Smooth muscle cell (in vitro differentiated cells): Measurements from ENCODE around the gene SIAH2. TPM values are rescaled to one million over a fixed set of nuclear protein-coding genes. Genes with fewer than 3 reads are reported as not detected.

ENCODE experiments used
- DNase-seq: peaks from one replicate; lab custom pipeline; 2025; ENCODE audit not compliant: unreplicated experiment; lab: John Stamatoyannopoulos, UW
- H2AFZ ChIP-seq: fragments of 200-600 bp; sonication (generic); 2 replicates; pipeline ENCODE4 v1.6.0; 2016; ENCODE audit warnings: antibody characterized with exemption, low read depth, mild to moderate bottlenecking
- H3F3A ChIP-seq: fragments of 200-600 bp; sonication (generic); 2 replicates; pipeline ENCODE4 v1.6.0; 2017; ENCODE audit warnings: antibody characterized with exemption, low read depth
- H3K27ac ChIP-seq: fragments of 200-600 bp; sonication (generic); 2 replicates; pipeline ENCODE4 v1.5.1; 2016; ENCODE audit warnings: low read depth, mild to moderate bottlenecking
- H3K27me3 ChIP-seq: fragments of 200-600 bp; sonication (generic); 2 replicates; pipeline ENCODE4 v1.6.1; 2016; ENCODE audit warnings: low read depth, mild to moderate bottlenecking
- H3K36me3 ChIP-seq: fragments of 200-600 bp; sonication (generic); 2 replicates; pipeline ENCODE4 v1.5.1; 2016; ENCODE audit warnings: low read depth
- H3K4me1 ChIP-seq: fragments of 200-600 bp; sonication (generic); 2 replicates; pipeline ENCODE4 v1.5.1; 2016; ENCODE audit warnings: low read depth
- H3K4me2 ChIP-seq: fragments of 200-600 bp; sonication (generic); 2 replicates; pipeline ENCODE4 v1.6.0; 2016; ENCODE audit warnings: mild to moderate bottlenecking
- H3K4me3 ChIP-seq: fragments of 200-600 bp; sonication (generic); 2 replicates; pipeline ENCODE4 v1.5.1; 2016; ENCODE audit warnings: mild to moderate bottlenecking
- H3K79me2 ChIP-seq: fragments of 200-600 bp; sonication (generic); 2 replicates; pipeline ENCODE4 v1.6.0; 2016; ENCODE audit warnings: low read depth, mild to moderate bottlenecking
- H3K9ac ChIP-seq: fragments of 200-600 bp; sonication (generic); 2 replicates; pipeline ENCODE4 v1.6.0; 2016; ENCODE audit warnings: low read depth
- H3K9me3 ChIP-seq: fragments of 200-600 bp; sonication (generic); replicated peaks from 2 replicates; pipeline ENCODE4 v1.5.1; 2016; ENCODE audit warnings: low read depth
- H4K20me1 ChIP-seq: fragments of 200-600 bp; sonication (generic); 2 replicates; pipeline ENCODE4 v1.6.0; 2016; ENCODE audit warnings: low read depth
- WGBS: methylation state at CpG from one replicate; pipeline ENCODE4 v1.1.7; 2016; ENCODE audit warnings: low lambda C conversion rate; 5-methylcytosine and 5-hydroxymethylcytosine counted together
- polyA plus RNA-seq: library from polyadenylated mRNA; unstranded; fragments of >200 nt; fragmentation: Nextera tagmentation; extraction: Ambion mirVana; gene quantifications from 2 replicates; pipeline ENCODE4 v1.2.1, GENCODE V29; 2016
- total RNA-seq: library from RNA; depleted of rRNA; stranded (reverse); fragments of >200 nt; gene quantifications from 2 replicates; pipeline ENCODE4 v1.2.3, GENCODE V29; 2014
- TF ChIP-seq, protein P1 (sequence below): fragments of 200-600 bp; sonication (generic); IDR thresholded peaks from 2 replicates; pipeline ENCODE4 v1.5.1; 2017; ENCODE audit warnings: borderline replicate concordance, mild to moderate bottlenecking, antibody characterized with exemption; ENCODE audit not compliant: insufficient read depth, poor library complexity, severe bottlenecking

Gene SIAH2
- total and polyA plus RNA-seq, 2 experiments from 2014 or later: 43.9 to 44.9 TPM

DNA sequence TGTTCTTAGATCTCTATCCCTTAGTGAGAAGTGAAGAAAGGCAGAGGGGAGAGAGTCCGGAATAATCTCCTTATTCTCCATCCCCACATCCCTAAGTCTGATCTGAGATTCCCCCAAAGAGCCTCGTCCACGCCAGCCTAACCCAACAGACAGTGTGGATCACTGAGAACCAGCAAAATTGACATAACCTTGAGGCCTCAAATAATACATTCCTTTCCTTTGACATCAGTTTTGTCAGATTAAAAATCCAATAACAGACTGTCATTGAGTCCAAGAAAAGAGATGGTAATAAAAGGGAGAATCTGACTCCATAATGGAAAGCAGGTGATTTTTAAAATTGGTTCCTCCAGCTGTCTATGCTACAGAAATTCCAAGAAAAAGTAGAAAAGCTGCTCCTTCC is 7.7 kb upstream of the SIAH2 start:
- WGBS: 89% methylated on average over 3 of the region's 3 CpGs
- Histone ChIP-seq H2AFZ (no peak overlapping the region), H3K4me3 (no peak overlapping the region), H4K20me1 (no peaks in the 10 kb centered on the region), H3K9ac (no peak overlapping the region), H3K4me2 (no peak overlapping the region), H3K36me3 (no peaks in the 10 kb centered on the region), H3K27me3 (no peaks in the 10 kb centered on the region), H3F3A (peaks cover 7% of the 10 kb centered on the region), H3K9me3 (no peaks in the 10 kb centered on the region), H3K4me1 (peaks cover 12% of the 10 kb centered on the region), H3K27ac (no peak overlapping the region), H3K79me2 (no peaks in the 10 kb centered on the region)
- TF ChIP-seq, protein P1, sequence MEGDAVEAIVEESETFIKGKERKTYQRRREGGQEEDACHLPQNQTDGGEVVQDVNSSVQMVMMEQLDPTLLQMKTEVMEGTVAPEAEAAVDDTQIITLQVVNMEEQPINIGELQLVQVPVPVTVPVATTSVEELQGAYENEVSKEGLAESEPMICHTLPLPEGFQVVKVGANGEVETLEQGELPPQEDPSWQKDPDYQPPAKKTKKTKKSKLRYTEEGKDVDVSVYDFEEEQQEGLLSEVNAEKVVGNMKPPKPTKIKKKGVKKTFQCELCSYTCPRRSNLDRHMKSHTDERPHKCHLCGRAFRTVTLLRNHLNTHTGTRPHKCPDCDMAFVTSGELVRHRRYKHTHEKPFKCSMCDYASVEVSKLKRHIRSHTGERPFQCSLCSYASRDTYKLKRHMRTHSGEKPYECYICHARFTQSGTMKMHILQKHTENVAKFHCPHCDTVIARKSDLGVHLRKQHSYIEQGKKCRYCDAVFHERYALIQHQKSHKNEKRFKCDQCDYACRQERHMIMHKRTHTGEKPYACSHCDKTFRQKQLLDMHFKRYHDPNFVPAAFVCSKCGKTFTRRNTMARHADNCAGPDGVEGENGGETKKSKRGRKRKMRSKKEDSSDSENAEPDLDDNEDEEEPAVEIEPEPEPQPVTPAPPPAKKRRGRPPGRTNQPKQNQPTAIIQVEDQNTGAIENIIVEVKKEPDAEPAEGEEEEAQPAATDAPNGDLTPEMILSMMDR: no peak
- no peak for DNase-seq

DNA sequence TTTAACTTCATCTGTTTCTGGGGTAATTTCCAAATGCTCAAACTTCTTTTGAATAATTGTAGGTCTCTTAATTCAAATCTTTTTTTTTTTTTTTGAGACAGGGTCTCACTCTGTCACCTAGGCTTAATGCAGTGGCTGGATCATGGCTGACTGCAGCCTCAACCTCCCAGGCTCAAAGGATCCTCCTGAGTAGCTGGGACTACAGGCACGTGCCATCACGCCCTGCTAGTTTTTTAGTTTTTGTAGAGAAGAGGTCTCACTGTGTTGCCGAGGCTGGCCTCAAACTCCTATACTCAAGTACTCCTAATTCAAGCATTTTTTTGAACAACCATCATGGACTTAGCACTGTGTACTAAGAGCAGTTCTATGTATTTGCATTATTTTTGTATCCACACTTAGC is 3.8 kb upstream of the SIAH2 start:
- Histone ChIP-seq H3K9ac (no peak overlapping the region), H3K4me2 (peak overlapping the region; percentile 64), H3K27ac (no peak overlapping the region), H3K27me3 (no peaks in the 10 kb centered on the region), H3K9me3 (no peaks in the 10 kb centered on the region), H4K20me1 (peaks cover 3% of the 10 kb centered on the region), H3F3A (peaks cover 9% of the 10 kb centered on the region), H3K4me1 (peaks cover 22% of the 10 kb centered on the region), H3K36me3 (no peaks in the 10 kb centered on the region), H3K4me3 (no peak overlapping the region), H2AFZ (no peak overlapping the region), H3K79me2 (peaks cover 7% of the 10 kb centered on the region)
- DNase-seq: no peak
- TF ChIP-seq, protein P1: no peak
- WGBS: 90% methylated on average over 3 of the region's 3 CpGs

DNA sequence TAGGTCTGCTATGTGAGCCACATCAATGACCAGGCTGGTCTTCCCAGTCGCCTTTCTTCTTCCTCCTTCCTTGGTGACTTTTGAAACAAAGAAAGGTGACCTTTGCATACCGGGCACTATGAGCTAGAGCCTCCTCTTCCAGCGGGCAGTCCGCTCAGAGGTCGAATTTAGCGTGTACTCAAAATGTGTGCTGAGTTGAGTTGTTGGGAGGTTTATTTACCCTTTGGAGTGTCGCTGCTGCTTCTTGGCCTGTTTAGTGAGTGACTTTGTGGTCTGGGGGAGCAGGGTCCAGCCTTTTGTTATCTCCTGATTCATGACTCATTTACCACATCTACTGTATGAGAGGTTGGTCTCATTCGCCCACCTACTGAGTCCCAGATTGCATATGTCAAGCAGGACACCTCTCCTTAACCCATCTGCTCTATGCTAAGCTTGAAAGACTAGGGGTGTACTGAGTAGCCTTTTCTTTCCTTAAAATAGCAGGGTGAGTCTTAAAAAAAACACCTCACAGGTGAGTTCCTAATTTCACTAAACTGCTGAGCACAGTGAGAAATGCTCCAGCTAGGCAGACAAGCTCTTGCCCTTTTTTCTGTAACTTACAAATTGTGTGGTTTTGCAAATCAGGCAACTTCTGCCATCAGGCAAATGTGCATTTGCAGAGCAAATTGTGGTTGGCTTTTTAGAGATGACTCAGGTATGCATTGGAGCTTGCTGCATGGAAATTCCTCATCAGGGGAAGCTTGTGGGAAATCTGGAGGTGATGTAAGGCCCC is 3.2 kb upstream of the SIAH2 start:
- WGBS: 50% methylated on average over 8 of the region's 8 CpGs
- TF ChIP-seq, protein P1: no peak
- peak overlapping the region; percentile 57 for H3K27ac ChIP-seq

DNA sequence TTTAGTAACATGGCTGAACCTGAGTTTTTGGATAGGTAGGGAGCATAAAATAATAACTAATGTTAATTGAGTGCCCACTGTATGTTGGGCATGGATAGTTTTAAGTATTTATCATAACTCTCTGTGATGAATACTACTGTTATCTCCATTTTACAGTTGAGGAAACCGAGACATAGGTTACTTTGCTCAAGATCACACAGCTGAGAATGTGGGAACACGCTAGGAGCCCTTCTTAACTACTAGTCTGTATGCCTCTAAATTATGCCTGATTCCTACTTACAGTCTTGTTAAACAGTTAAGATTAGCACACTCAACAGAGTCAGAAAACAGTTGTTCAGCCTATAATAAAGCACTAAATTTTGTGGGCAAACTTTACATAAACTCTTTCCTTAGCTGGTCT is 2.0 kb upstream of the SIAH2 start:
- Histone ChIP-seq H3K9me3 (no peaks in the 10 kb centered on the region), H3F3A (peaks cover 9% of the 10 kb centered on the region), H2AFZ (no peak overlapping the region), H3K4me1 (peaks cover 39% of the 10 kb centered on the region), H3K4me3 (no peak overlapping the region), H3K4me2 (no peak overlapping the region), H3K27ac (no peak overlapping the region), H3K9ac (no peak overlapping the region), H4K20me1 (peaks cover 20% of the 10 kb centered on the region), H3K79me2 (peaks cover 25% of the 10 kb centered on the region), H3K36me3 (no peaks in the 10 kb centered on the region), H3K27me3 (no peaks in the 10 kb centered on the region)
- WGBS: 90% methylated on average over 2 of the region's 2 CpGs
- TF ChIP-seq, protein P1: no peak
- no peak for DNase-seq

More for the DNA sequence above, 3.2 kb upstream of the SIAH2 start:
- Histone ChIP-seq H3K9me3 (no peaks in the 10 kb centered on the region), H3K79me2 (peaks cover 13% of the 10 kb centered on the region), H3K4me1 (peaks cover 27% of the 10 kb centered on the region), H3F3A (peaks cover 9% of the 10 kb centered on the region), H2AFZ (no peak overlapping the region), H3K4me2 (peak overlapping the region; percentile 64), H3K4me3 (no peak overlapping the region), H3K36me3 (no peaks in the 10 kb centered on the region), H4K20me1 (peaks cover 9% of the 10 kb centered on the region), H3K27me3 (no peaks in the 10 kb centered on the region), H3K9ac (no peak overlapping the region)
- no peak for DNase-seq
